Measurements from ENCODE around the gene MMUT.
"Not testable (repeated sequence)": the region's sequence is repeated elsewhere in the genome, so short reads cannot be mapped to it uniquely, and the experiment has no call there.

The MMUT gene

DNA sequence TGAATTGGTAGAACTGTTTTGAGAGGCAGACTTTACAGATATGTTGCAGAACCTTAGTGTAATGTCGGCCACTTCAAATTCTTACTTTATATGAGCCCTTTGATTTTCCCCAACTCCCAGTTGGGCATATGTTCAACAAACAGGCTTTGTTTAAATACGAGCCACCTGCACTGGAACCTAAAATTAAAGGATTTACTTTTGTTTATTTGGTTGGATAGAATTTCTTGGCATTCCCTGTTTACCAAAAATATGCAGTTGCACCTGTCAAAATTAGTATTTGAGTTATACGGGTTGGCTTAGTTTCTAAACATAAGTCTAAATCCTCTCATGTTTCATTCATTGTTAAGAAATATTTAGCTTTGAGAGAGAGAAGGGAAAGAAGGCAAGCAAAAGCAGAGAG lies 34.3 kb upstream of the MMUT start:
- DNase-seq (ENCODE audit: low spot score), result no peak
- in situ Hi-C loops (cut with MboI; ENCODE audit: low pct_unique_long_range_greater_than_20kb, low sequenced_read_pairs, unreplicated experiment), result no loop called here
- TF ChIP-seq, protein P1, sequence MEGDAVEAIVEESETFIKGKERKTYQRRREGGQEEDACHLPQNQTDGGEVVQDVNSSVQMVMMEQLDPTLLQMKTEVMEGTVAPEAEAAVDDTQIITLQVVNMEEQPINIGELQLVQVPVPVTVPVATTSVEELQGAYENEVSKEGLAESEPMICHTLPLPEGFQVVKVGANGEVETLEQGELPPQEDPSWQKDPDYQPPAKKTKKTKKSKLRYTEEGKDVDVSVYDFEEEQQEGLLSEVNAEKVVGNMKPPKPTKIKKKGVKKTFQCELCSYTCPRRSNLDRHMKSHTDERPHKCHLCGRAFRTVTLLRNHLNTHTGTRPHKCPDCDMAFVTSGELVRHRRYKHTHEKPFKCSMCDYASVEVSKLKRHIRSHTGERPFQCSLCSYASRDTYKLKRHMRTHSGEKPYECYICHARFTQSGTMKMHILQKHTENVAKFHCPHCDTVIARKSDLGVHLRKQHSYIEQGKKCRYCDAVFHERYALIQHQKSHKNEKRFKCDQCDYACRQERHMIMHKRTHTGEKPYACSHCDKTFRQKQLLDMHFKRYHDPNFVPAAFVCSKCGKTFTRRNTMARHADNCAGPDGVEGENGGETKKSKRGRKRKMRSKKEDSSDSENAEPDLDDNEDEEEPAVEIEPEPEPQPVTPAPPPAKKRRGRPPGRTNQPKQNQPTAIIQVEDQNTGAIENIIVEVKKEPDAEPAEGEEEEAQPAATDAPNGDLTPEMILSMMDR (IDR thresholded peaks at IDR 0.05; ENCODE audit: extremely low read depth, insufficient read depth, missing control alignments), result no peak

DNA sequence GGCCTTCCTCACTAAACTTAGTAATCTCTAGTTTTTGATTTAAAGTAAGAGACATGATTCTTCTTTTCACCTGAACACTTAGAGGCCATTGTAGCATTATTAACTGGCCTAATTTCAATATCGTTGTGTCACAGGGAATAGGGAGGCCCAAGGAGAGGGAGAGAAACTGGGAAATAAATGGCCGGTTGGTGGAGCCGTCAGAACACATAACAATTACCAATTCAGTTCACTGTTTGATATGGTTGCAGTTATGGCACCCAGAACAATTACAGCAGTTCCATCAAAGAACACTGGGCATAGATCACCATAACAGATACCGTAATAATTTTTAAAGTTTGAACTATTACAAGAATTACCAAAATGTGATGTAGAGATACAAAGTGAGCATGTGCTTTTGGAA lies 27.6 kb upstream of the MMUT start:
- in situ Hi-C loops (cut with MboI; ENCODE audit: low pct_unique_long_range_greater_than_20kb, low sequenced_read_pairs, unreplicated experiment), result no loop called here
- TF ChIP-seq, protein P1 (IDR thresholded peaks at IDR 0.05; ENCODE audit: extremely low read depth, insufficient read depth, missing control alignments), result no peak

DNA sequence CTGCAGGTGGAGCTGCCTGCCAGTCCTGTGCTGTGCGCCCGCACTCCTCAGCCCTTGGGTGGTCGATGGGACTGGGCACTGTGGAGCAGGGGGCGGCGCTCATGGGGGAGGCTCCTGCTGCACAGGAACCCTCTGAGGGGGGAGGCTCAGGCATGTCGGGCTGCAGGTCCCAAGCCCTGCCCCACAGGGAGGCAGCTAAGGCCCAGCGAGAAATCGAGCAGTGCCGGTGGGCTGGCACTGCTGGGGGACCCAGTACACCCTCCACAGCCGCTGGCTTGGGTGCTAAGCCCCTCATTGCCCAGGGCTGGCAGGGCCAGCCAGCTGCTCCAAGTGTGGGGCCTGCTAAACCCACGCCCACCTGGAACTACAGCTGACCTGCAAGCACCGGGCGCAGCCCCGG lies 20.3 kb upstream of the MMUT start:
- DNase-seq (ENCODE audit: low spot score); in situ Hi-C loops (cut with MboI; ENCODE audit: low pct_unique_long_range_greater_than_20kb, low sequenced_read_pairs, unreplicated experiment): not testable (repeated sequence)

More for the DNA sequence above, 27.6 kb upstream of the MMUT start:
- no peak for DNase-seq (ENCODE audit: low spot score)

GRCh38 chr6:49481846-49482245 lies 18.8 kb upstream of the MMUT start:
- in situ Hi-C loops (cut with MboI; ENCODE audit: low pct_unique_long_range_greater_than_20kb, low sequenced_read_pairs, unreplicated experiment); DNase-seq (ENCODE audit: low spot score): not testable (repeated sequence)

DNA sequence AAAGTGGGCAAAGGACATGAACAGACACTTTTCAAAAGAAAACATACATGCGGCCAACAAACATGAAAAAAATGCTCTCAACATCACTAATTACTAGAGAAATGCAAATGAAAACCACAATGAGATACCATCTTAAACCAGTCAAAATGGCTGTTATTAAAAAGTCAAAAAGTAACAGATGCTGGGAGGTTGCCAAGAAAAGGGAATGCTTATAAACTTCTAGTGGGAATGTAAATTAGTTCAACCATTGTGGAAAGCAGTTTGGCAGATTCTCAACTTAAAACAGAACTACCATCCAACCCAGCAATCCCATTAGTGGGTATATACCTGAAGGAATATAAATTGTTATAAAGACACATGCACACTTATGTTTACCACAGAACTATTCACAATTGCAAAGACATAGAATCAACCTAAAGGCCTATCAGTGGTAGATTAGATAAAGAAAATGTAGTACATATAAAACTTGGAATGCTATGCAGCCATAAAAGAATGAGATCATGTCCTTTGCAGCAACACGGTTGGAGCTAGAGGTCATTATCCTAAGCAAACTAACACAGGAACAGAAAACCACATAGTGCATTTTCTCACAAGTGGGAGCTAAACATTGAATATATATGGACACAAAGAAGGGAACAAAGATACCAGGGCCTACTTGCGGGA lies 16.4 kb upstream of the MMUT start:
- no peak for DNase-seq (ENCODE audit: low spot score)
- TF ChIP-seq, protein P1 (IDR thresholded peaks at IDR 0.05; ENCODE audit: extremely low read depth, insufficient read depth, missing control alignments), result no peak
- in situ Hi-C loops (cut with MboI; ENCODE audit: low pct_unique_long_range_greater_than_20kb, low sequenced_read_pairs, unreplicated experiment), result no loop called here

DNA sequence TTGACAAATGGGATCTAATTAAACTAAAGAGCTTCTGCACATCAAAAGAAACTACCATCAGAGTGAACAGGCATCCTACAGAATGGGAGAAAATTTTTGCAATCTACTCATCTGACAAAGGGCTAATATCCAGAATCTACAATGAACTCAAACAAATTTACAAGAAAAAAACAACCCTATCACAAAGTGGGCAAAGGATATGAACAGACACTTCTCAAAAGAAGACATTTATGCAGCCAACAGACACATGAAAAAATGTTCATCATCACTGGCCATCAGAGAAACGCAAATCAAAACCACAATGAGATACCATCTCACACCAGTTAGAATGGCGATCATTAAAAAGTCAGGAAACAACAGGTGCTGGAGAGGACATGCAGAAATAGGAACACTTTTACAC lies 13.5 kb upstream of the MMUT start:
- in situ Hi-C loops (cut with MboI; ENCODE audit: low pct_unique_long_range_greater_than_20kb, low sequenced_read_pairs, unreplicated experiment), result not testable (repeated sequence)

GRCh38 chr6:49468042-49468441 lies 5.0 kb upstream of the MMUT start:
- no peak for DNase-seq (ENCODE audit: low spot score)
- in situ Hi-C loops (cut with MboI; ENCODE audit: low pct_unique_long_range_greater_than_20kb, low sequenced_read_pairs, unreplicated experiment), result no loop called here
- TF ChIP-seq, protein P1 (IDR thresholded peaks at IDR 0.05; ENCODE audit: extremely low read depth, insufficient read depth, missing control alignments), result no peak

More for the DNA sequence above, 13.5 kb upstream of the MMUT start:
- DNase-seq (ENCODE audit: low spot score), result not testable (repeated sequence)

DNA sequence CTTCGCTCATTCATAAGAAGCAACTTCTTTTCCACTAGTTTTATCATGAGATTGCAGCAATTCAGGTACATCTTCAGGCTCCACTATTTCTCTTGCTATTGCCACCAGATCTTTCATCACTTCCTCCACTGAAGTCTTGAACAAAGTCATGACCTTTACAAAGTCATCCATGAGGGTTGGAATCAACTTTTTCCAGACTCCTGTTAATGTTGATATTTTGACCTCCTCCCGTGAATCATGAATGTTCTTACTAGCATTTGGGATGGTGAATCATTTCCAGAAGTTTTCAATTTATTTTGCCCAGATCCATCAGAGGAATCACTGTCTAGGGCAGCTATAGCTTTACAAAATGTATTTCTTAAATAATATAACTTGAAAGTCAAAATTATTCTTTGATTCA lies 1.6 kb upstream of the MMUT start:
- in situ Hi-C loops (cut with MboI; ENCODE audit: low pct_unique_long_range_greater_than_20kb, low sequenced_read_pairs, unreplicated experiment), result no loop called here
- TF ChIP-seq, protein P1 (IDR thresholded peaks at IDR 0.05; ENCODE audit: extremely low read depth, insufficient read depth, missing control alignments), result no peak
- no peak for DNase-seq (ENCODE audit: low spot score)
